NCI-H2029 treated with DMSO at 0.1 percent for 48 hours (cell line): ENCODE results near the gene NFRKB.
"Not testable (repeated sequence)": the region's sequence is repeated elsewhere in the genome, so short reads cannot be mapped to it uniquely, and the experiment has no call there.

Experiments
- DNase-seq: peaks from one replicate; lab custom pipeline; 2025; lab: John Stamatoyannopoulos, UW

The NFRKB gene

DNA sequence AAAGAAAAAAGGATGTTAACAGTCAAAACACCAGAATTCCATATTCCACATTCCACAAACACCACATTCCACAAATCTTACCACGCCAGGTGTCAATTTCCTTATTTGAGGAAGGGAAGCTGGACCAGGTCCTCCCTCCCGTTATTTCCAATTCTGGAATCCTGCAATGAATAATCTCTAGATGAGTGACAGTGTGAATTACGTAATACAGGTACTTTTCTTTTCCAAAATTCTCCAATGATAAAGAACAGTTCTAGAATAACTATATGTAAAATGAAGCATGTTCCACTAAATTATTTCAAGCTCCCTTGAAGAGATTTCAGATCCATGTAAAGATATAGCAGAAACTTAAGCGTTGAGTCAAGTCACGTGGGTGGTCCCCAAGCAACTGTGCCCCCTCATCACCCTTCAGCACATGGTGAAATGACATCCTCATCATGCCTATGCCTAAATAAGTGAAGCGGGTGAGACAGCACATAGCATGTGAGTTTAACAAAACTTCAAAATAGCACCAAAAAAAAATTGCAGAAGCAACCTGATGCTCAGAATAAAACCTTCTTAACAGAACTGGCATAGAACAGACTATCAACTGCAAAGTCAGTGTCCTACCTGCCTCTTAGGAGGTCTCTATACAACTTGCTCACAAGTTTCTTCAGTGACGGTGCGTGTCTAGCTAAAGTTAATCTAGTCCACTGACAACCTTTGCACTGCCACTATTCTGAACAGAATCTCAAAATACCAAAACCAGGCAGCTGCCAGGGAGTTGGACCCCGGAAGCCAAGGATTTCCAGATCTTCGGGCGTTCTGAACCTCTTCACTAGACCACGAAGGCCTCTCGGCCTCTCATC, 876 bp downstream of the NFRKB start:
- no peak for DNase-seq

DNA sequence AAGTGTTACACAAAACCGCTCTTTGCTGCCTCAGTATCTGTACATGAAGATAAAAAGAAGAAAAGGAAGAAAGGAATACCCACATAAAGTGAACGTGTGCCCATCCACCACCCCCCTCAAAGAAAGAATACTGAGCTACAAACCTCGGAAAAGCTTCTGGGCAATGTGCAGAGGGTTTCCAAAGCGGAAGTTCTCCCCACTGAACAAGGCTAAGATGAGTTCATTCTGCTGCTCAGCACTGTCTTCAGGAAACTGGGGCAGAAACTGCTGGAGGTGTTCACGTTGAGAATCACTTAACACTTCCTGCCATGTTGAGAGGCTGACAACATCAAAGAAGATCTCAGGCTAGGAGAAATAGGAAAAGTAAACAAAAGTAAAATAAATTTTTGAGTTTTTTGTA, 6.9 kb downstream of the NFRKB start:
- DNase-seq: no peak

DNA sequence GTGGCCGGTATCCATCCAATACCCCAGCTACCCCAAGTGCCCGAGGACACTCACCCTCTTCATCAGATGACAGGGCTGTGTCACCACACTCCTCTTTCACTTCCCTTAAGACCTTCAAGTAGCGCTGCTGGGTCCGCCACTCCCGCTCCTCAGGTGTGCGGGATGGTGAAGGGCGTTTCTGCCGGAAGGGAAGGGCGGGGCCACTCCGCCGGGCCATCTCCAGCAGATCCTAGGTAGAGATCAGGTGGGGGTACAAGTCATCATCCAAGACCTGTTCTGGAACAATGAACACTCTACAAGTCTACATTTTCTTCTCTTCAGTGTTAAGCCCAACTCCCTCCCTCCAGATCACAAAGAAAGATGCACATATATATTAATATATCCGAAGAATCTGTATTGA, 10.0 kb downstream of the NFRKB start:
- DNase-seq: no peak

DNA sequence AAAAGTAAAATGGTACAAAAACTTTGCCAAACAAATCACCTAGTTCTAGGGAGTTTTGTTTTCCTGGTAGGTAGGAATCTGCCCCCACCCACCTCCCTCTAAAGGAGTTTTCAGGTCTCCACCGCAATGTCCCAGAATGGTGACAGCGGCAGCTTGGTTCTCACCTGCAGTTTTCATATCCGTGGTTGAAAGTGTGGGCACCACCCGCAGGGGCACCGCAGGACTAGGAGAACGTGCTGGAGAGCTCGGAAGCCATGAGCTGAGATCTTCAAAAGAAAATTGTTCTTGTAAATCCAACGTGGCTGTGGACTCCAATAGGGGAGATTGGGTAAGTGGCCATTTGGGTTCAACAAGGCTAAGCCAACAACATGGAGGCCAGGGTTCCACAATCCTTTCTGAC, 10.8 kb downstream of the NFRKB start:
- no peak for DNase-seq

DNA sequence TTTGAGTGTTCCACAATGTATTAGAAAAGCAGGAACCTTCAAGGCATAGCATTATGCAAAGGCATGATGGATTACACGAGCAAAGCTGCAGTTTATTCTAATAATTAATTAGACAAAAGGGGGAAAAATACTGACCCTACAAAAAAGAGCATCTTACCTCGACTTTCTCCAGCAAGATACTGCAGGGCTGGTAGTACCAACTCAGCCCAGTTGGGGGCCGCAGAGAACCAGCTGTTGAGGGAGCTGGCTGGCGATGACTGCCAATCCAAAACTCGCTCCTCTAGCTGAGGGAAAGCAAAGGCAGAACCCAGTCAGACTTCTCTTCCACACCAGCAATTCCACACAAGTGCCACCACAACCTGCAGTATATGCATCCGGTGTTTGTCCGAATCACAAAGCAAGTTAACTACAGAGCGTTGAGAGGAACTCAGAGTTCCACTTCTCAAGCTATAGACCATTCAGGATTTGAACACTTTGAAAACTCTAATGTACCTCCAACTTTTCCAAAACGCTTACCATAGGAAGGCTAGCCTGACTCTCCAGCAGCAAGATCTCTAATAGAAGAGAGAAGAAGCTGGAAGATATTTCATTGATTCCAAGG, 13.7 kb downstream of the NFRKB start:
- DNase-seq: no peak

DNA sequence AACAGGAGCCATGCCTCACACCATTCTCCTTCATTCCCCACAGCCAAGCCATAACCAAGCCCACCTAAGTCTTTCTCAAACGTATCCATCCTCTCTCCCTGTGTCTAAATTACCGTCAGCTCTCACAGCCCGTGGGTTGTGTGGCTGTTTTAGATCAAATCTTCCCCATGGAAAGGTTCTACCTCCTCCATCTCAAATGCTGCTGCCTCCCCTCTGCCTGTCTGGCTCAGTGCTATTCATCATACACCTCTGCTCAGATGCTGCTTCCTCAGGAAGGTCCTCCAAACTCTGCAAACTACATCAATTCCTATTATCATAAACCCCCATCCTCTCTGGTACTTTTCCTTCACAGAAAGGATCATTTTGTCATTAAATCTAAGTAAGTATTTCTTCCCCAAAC, 15.1 kb downstream of the NFRKB start:
- DNase-seq: no peak

DNA sequence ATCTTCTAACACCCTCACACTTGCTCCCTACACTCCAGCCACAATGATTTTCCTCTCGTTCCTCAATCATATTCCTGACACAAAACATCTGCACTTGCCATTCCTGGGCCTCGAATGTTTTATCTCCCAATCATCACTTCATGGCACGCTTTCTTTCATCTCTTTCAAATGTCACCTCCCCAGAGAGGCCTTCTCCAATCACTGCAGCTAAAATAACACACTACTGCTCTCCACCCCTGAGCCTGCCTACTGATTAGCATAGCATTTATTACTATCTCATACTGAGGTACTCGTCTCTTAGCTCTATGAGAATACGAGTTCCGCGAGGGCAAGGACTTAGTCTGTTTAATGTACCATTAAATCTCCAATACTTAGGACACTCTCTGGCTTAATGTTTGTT, 23.5 kb downstream of the NFRKB start:
- no peak for DNase-seq

DNA sequence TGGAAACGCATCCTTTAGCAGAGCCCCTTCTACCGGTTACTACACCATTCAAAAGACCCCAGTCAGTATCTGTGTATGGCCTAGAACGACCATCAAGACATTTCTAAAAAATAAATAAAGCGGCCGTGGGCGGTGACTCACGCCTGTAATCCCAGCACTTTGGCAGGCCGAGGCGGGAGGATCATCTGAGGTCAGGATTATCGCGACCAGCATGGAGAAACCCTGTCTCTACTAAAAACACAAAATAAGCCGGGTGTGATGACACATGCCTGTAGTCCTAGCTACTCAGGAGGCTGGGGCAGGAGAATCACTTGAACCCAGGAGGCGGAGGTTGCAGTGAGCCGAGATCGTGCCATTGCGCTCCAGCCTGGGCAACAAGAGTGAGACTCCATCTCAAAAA, 26.8 kb downstream of the NFRKB start:
- DNase-seq: not testable (repeated sequence)

DNA sequence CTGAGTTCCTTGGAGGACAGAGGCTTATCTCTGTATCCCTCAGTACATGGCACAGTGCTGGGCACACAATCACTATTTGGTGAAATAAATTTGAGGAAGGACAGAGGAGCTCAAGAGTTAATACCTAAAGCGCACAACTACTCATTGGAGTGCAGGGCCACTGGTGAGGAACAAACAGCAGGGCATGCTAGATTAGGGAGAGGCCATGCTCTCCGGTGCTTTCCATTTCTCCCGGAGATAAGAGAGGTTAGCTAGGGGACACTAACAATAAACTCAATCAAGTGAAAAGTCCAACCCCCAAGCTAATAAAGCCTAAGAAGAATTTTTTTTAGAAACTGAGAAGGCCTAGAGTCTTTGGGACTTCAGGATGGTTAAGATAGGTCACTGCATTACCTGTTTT, 29.1 kb downstream of the NFRKB start:
- no peak for DNase-seq

DNA sequence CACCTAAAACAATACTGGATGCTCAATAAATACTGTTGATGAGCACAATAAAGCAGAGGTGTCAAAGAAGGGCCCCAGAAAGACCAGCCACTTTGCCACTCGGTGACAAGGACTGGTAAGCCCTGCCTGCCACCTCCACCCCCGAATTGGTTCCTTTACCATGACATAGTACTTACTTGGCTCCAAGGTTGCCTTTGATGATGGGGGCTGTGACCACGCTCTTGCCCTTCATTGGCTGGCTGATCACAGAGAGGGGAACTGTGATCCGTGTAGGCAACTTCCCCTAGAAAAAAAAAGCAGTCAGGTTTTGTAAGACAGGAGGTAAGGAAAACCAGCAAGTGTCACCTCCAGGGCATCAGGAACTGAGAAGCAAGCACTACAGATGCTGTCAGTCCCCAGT, 29.7 kb downstream of the NFRKB start:
- DNase-seq: no peak

DNA sequence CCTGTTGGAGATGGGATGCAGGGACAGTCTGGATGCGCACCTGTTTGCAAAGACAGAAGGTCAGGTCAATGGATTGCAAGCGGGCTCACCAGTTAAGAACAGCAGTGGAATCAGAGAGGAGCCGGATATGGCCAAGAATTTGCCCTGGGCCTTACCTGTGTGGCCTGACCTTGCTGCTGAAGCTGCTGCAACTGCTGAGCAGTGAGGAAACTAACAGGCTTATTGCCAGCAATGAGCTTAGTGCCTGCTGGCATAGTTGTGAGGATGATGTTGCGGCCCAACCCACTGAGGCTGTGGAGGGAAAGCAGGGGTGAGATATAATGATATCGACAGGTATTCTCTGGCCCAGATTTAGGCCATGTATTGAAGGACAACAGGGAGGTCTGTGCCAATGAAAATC, 30.6 kb downstream of the NFRKB start:
- DNase-seq: no peak

DNA sequence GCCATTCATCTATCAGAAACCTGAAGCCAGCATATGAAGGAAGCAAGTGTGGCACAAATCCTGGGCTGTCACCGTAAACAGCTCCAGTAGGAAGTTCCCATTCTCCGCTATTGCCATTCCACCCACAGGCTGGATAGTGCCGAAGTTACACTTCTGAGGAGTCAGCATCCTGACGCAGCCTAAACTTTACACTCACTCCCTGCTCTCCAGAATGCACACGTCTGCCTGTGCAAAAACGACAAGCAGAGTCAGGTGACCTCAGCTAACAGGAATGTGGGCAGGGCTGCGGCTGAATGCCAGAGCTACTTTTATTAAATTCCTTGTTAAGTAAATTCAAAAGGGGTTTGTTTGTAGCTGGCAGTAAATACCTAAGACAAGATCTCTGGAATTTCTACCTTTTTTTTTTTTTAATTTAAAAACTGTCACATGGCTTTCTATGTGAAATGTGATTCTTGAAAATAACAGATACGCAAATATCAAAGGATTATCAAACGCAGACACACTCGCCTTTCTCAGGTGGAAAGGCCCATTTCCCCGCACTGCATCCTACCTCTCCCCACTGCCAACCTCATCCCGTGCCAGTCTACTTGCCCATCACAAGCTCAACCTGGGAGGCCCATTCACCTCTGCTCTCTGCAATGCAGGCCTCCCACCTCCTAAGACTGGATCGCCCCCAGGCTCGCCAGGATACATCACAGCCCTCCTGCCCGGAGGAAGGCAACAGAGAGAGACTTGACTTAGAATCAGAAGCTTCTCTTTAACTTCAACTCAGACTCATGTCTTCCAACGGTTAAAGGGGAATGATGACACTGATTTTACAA, 33.5 kb downstream of the NFRKB start:
- DNase-seq: no peak

DNA sequence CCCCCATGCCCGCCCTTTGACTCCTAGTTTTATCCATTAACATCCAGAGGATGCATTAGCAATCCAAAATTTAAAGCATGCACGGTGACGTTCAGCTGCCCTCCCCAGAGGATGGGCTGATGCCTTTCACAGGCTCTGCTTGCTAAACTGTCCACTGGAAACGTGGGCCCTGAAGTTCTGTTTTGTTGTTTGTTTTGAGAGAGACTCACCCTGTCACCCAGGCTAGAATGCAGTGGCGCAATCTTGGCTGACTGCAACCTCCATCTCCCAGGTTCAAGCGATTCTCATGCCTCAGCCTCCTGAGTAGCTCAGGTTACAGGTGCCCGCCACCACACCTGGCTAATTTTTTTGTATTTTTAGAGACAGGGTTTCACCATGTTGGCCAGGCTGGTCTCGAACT, 39.3 kb downstream of the NFRKB start:
- DNase-seq: no peak

DNA sequence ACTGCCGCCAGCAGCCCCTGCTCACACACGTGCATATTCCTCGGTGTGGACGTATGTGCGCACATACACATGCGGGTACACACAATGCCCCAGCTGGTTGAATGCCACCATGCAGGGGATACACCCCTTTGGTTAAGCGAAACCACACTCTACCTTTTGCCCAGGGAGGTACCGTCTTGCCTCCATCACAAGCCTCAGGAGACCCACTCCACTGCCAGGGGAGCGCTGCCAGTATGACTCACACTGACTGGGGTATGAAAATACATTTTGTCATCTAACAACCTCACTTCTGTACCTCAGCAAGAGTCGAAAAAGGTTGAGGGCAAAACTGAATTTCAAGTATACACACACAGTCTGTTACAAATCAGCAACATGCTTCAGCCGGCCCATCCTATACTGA, 40.3 kb downstream of the NFRKB start:
- DNase-seq: no peak

DNA sequence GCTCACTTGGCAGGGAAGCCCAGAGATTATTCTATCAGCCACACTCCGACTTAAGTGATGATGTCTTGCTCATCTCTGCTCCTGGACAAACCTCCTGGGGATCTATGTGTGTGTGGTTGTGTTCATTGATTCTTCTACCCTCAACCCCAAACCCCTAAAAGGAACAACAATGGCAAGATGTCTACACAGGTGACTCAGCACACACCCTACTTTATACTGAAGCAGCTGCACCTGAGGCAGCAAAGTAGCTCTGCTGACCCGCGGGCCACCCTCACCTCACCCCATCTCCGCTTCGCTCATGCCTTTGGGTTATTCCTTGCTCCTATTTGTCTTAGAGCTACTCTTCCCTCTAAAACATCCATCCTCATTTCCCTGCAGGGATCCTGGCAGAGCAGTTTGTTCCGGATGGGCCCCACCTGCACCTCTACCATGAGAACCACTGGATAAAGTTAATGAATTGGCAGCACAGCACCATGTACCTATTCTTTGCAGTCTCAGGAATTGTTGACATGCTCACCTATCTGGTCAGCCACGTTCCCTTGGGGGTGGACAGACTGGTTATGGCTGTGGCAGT, 41.1 kb downstream of the NFRKB start:
- DNase-seq: no peak

DNA sequence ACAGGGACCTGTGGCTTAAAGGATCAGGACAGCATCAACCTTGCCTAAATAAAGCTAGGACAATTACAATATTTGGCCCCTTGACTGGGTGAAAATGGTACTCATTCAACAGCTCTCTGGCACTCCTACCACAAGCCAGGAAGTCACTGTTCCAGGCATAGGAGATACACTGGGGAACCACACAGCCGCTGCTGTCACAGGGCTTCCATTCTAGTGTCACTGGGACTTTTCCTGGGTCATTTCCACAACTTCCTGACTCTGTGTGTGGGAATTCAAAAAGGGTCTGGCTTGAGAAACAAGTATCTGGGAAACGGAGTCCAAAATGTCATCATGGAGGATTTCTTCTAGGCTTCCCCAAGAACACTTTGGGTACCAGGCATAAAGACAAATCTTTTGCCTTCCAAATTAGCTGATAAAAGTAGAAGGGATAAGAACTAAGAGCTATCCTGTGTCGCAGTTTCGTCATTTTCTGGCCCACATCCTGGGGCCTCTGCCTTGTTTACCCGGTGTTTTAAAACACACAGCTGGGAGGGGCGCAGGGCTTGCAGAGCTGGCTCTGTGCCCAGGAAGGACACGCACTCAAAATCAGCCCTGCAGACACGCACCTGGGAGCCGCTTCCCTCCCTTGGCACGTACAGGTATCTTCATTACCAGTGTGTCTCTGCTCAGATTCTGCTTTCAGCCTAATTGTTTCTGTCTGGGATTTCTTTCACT, 41.7 kb downstream of the NFRKB start:
- peak; percentile 87 for DNase-seq

DNA sequence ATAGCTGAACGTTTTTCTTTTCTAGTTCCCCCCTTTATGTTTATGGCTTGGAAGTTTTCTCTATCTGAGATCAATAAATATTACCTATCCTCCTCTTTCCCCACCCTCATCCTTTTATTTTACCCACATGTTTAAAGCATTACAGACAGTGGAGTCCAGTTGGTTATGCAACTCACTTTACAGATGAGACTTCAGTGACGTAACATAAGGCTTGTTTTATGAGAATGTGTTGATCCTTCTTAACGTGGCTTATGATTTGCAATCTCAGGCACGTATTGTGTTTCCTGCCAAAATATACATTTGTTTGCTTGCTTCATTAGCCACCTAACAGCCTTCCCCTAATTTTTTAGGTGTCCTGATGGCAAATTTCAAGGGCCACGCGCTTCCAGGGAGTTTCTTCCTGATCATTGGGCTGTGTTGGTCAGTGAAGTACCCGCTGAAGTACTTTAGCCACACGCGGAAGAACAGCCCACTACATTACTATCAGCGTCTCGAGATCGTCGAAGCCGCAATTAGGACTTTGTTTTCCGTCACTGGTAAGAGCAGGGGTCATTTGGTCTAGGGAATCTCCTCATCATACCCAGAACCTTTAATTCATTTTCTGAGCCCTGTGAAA, 43.1 kb downstream of the NFRKB start:
- DNase-seq: no peak

DNA sequence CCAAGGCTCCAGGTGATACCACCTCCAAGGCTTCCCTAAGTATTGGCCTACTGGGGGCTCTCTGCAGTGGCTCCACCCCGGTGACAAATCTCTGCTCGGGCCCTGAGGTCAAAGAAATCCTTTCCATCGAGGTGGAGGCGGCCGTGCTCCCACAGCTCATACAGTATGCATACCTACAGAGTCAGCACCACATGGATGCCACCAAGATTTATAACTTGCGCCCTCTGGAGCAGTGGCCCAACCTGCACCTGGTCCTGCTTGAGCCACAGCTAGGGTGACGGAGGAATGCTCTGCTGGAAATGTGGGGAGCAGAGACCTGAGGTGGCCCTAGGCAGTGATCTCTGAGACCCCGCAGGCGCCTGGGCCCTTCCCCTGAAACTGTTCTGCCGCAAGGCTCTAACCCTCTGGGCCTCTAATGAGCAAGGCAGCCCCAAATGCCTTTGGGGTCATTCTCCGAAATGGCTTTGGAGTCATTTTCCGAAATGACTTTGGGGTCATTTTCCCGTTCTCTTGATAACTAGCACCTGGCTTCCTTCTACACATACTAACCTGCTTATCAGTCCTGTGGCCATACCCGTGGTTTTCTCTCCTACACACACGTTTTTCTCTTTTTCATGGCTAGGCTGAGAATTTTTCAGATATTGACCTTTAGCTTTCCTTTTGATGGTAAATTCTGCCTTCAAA, 45.8 kb downstream of the NFRKB start:
- DNase-seq: no peak

DNA sequence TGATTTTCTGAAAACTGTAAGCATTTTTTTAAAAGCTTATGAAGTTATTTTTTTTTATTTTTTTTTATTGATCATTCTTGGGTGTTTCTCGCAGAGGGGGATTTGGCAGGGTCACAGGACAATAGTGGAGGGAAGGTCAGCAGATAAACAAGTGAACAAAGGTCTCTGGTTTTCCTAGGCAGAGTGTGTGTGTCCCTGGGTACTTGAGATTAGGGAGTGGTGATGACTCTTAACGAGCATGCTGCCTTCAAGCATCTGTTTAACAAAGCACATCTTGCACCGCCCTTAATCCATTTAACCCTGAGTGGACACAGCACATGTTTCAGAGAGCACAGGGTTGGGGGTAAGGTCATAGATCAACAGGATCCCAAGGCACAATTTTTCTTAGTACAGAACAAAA, 48.0 kb downstream of the NFRKB start:
- DNase-seq: not testable (repeated sequence)

DNA sequence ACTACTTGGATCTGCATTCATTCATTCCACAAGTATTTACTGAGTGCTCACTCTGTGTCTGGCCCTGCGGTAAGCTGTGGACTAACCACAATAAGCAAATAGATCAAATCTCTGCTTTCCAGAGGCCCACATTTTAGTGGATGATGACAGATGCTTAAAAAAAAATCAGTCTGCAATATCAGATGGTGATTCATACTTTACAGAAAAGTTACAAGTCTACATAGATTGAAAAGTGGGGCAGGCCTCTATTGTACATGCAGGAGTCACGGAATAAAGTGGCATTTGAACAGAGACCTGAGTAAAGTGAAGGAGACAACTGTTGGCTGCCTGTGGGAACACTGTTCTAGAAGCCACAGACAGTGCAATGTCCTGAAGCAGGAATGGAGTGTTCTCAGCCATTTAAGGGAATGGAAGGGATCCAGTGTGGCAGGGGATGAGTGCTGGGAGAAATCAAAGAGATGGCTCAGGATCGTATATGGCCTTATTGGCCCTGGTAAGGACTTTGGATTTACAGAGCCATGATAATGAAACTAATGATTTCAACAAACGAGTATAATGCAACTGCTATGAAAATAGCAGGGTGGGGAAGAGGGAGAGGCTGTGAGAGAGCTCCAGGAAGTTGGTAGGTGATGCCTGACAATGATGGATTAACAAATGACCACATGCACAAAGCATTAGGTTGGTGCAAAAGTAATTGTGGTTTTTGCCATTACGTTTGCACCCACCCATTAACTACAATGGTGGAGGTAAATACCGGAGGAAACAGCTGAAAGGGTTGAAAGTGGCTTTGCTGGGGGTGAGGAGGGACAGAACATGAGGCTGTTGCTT, 48.7 kb downstream of the NFRKB start:
- DNase-seq: peak; percentile 57
